ENCODE data around the gene GRID1. TPM values are rescaled to one million over a fixed set of nuclear protein-coding genes. Genes with fewer than 3 reads are reported as not detected.
A peak's percentile ranks its signal among the peaks of the same experiment; 100 is the strongest.

GRID1 gene
- total RNA-seq, 1 donor from 2014 or later = 9.2 TPM

DNA sequence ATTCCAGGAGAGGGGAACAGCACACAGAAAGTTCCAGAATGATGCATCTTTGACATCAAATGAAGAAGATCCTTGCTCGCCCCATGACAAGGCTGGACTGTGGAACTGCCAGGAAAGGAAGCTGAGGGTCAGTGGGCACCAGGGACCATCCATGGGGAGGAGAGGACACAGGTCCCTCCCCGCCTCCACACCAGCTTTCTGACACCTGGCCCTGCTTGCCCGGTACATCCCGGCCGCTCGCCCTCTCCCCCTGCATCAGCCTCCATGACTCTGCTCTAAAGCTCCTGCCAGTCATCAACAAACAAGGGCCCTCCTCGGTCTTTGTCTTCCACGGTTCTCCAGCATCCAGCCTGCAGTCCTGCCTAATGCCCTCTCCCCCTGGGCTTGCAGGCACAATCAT is 222.3 kb downstream of the GRID1 start:
- no peak for TF ChIP-seq CTCF (conservative IDR thresholded peaks at IDR 0.05)
- Mint-ChIP-seq H3K36me3 (no peaks in the 10 kb centered on the region), H3K4me1 (ENCODE audit: unreplicated experiment) (peaks cover 3% of the 10 kb centered on the region), H3K27me3 (peaks cover 12% of the 10 kb centered on the region), H3K27ac (no peak overlapping the region), H3K9me3 (no peaks in the 10 kb centered on the region), H3K4me3 (no peak overlapping the region)
- no peak for DNase-seq (ENCODE audit: extremely low spot score, unreplicated experiment)

DNA sequence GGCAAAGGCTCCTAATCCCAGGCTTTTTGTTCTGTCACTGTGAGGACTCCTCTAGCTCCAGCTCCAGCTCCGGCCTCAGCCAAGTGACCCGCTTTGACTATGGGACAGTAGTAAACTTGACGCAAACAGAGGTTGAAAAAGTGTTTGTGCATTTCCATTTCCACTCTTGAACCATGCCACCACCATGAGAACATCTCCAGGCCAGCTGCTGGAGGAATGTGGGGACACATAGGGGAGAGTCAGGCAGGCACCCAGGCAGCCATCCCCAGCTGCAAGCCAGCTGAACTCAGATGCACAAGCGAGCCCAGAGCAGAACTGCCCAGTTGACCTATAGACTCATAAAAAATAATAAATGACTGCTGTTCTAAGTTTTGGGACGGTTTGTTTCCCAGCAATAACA is 224.7 kb downstream of the GRID1 start:
- H3K27ac Mint-ChIP-seq = no peak overlapping the region

GRCh38 chr10:86139066-86139657 is 227.4 kb downstream of the GRID1 start:
- H3K36me3 Mint-ChIP-seq = no peaks in the 10 kb centered on the region
- no peaks in the 10 kb centered on the region for H3K4me1 Mint-ChIP-seq (ENCODE audit: unreplicated experiment)
- no peak overlapping the region for H3K27ac Mint-ChIP-seq
- H3K4me3 Mint-ChIP-seq = no peak overlapping the region
- peak; percentile 75 for TF ChIP-seq CTCF (conservative IDR thresholded peaks at IDR 0.05)
- H3K9me3 Mint-ChIP-seq = no peaks in the 10 kb centered on the region
- no peaks in the 10 kb centered on the region for H3K27me3 Mint-ChIP-seq
- DNase-seq (ENCODE audit: extremely low spot score, unreplicated experiment) = no peak

More for the DNA sequence above, 224.7 kb downstream of the GRID1 start:
- Mint-ChIP-seq H3K4me3 (no peak overlapping the region), H3K9me3 (no peaks in the 10 kb centered on the region), H3K4me1 (ENCODE audit: unreplicated experiment) (no peaks in the 10 kb centered on the region), H3K36me3 (no peaks in the 10 kb centered on the region), H3K27me3 (peaks cover 10% of the 10 kb centered on the region)
- no peak for TF ChIP-seq CTCF (conservative IDR thresholded peaks at IDR 0.05)
- DNase-seq (ENCODE audit: extremely low spot score, unreplicated experiment) = no peak

GRCh38 chr10:86138551-86139065 is 228.0 kb downstream of the GRID1 start:
- no peaks in the 10 kb centered on the region for H3K9me3 Mint-ChIP-seq
- no peak for DNase-seq (ENCODE audit: extremely low spot score, unreplicated experiment)
- TF ChIP-seq CTCF (conservative IDR thresholded peaks at IDR 0.05) = no peak
- H3K4me1 Mint-ChIP-seq (ENCODE audit: unreplicated experiment) = no peaks in the 10 kb centered on the region
- H3K27ac Mint-ChIP-seq = no peak overlapping the region
- no peaks in the 10 kb centered on the region for H3K36me3 Mint-ChIP-seq
- H3K27me3 Mint-ChIP-seq = no peaks in the 10 kb centered on the region
- no peak overlapping the region for H3K4me3 Mint-ChIP-seq

DNA sequence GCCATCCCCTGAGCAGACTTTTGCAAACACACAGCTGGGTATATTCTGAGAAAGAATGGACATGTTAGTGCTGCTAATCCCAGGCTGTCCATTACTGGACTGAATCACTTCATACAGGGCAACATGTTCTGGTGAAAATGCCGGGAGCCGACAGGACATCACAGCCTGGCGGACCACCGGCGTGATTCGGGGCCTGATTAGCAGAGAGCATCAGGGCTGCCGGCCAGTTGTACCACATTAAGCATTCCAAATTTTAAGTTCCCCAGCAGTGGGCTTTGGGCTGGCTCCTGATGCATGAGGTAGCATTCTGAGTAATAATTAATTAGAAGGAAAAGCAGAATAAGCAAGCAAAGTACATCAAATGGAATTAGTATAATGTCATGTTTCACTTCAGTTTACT is 229.0 kb downstream of the GRID1 start:
- Mint-ChIP-seq H3K27ac (no peak overlapping the region), H3K4me1 (ENCODE audit: unreplicated experiment) (no peaks in the 10 kb centered on the region), H3K4me3 (no peak overlapping the region), H3K27me3 (no peaks in the 10 kb centered on the region), H3K9me3 (no peaks in the 10 kb centered on the region), H3K36me3 (peaks cover 3% of the 10 kb centered on the region)
- no peak for DNase-seq (ENCODE audit: extremely low spot score, unreplicated experiment)
- TF ChIP-seq CTCF (conservative IDR thresholded peaks at IDR 0.05) = no peak

Data from type B pancreatic cell (in vitro differentiated cells).